ENCODE results near the gene IL4R.
"Not testable (repeated sequence)": the region's sequence is repeated elsewhere in the genome, so short reads cannot be mapped to it uniquely, and the experiment has no call there.

IL4R gene

DNA sequence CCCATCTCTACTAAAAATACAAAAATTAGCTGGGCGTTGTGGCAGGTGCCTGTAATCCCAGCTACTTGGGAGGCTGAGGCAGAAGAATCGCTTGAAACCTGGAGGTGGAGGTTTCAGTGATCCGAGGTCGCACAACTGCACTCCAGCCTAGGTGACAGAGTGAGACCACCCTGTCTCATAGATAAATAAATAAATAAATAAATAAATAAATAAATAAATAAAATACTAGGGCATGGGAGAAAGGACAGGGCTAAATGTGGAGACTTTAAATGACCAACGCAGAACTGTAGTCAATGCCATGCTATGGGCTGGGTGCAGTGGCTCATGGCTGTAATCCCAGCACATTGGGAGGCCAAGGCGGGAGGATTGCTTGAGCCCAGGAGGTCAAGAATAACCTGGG lies 25.5 kb upstream of the IL4R start:
- DNase-seq (ENCODE audit: low spot score), result not testable (repeated sequence)

DNA sequence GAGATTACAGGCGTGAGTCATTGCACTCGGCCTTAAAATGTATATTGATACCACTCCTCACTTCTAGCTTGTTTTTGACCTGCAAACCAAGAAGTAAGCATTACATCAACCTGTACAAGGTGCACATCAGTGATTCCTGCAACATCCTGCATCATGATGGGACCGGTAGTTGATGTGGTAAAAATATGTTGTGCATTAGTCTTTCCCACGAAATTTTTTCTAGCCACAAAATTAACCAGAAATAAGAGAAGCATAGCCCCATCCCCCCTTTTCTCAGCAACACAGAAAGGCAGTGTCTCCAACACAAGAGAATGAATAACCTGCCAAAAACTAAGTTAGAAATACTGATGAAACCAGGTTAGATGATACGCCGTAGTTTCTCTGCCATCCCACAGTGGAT lies 24.1 kb upstream of the IL4R start:
- no peak for DNase-seq (ENCODE audit: low spot score)

DNA sequence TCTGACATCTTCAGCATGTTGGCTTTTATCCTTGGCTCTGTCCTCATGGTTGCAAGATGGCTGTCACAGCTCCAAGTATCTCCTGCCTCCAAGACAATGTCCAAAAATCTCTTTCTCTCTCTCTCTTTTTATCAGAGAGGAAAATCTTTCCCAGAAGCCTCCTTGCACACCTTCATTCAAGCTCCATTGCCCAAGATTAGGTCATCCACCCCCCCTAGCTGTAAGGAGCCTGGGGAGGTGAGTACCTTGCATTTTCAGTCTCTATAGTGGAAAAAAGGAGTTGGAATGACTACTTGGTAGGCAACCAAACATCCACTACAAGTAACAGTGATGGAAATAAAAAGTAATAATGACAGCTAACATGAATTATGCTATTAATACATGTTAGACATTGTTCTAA lies 23.2 kb upstream of the IL4R start:
- no peak for DNase-seq (ENCODE audit: low spot score)

DNA sequence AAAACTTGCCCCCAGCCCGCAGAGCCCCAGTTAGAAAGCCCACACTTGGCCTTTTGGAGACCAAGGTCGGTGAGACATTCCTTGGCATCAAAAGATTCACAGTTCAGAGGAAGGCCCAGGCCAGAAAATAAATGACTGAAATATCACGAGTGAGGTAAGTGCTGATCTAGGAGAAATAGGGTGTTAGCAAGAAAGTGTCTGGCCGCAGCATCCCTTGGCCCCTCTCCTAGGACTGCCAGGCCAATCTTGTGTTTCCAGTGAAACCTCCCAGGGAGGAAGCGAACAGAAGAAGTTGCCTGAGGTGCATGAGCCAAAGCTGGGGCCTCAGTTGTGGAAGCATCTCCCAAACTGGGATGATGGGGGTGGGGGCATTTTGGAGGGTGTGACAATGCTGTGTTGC lies 22.7 kb upstream of the IL4R start:
- DNase-seq (ENCODE audit: low spot score), result no peak

DNA sequence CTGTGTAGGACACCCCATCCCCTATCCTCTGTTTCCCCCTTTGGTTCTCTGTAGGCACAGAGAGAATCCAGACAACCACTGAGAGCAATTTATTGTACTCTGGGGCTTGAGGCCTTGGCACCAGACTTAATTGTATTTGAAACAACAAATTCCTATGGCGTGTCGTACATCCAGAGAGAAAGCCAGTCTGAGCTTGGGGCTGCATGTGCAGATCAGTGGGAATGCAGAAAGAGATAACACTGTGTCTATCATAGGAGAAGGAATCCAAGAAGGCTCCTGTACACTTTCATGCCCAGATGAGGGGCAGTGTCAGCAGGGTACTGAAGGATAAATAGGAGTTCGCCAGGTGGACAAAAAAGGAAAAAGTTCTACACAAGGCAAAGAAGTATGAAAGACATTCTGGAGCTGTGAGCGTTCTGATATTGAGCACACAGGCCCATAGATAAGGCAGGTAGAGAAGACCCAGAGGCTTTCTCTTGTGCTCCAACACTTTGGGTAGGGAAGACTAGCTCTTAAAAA lies 22.0 kb upstream of the IL4R start:
- peak; percentile 19 for DNase-seq (ENCODE audit: low spot score)

DNA sequence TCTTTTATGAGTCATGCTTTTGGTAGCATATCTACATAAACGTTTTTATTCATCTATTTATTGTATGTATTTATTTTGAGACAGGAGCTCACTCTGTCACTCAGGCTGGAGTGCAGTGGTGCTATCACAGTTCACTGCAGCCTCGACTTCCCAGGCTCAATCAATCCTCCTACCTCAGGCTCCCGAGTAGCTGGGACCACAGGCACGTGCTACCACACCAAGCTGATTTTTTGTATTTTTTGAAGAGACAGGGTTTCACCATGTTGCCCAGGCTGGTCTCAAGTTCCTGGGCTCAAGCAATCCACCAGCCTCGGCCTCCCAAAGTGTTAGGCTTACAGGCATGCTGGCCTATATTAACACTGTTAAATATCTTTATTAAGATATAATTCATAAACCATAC lies 20.4 kb upstream of the IL4R start:
- DNase-seq (ENCODE audit: low spot score), result no peak

DNA sequence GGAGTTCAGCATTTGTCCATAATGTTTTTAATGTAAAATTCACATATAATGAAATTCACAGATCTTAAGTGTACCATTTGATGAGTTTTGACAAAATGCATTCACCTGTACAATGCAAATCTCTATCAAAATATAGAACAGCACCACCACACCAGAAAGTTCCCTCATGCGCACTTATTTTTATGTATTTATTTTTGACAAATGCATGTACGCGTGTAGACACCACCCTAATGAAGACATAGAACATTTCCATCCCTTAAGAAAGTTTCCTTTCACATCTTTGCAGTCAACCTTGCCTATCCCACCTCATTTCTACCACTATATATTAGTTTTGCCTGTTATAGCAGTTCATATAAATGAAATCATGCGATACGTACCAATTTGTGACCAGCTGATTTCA lies 15.6 kb upstream of the IL4R start:
- no peak for DNase-seq (ENCODE audit: low spot score)

DNA sequence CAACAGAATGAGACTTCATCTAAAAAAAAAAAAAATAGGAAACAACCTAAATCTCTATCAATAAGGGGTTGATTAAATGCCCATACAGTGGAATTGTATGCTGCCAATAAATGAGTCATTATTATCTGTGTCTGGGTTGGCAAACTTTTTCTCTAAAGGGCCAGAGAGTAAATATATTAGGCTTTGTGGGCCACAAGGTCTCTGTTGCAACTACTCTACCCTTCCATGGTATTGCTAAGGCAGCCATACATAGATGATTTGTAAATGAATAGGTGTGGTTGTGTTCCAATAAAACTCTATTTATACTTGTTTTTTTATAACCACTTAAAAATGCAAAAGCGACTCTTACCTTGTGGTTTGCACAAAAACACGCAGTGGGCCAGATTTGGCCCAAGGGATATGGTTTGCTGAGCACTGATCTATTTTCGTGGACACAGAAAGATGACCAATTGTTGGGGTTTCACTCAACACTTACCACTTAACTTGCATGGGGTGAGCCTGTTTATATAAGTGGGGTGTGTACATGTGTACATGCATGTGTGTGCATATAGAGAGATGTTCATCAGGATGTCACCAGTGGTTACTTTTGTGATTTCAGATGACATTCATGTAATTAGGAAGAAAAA lies 12.4 kb upstream of the IL4R start:
- DNase-seq (ENCODE audit: low spot score), result no peak

DNA sequence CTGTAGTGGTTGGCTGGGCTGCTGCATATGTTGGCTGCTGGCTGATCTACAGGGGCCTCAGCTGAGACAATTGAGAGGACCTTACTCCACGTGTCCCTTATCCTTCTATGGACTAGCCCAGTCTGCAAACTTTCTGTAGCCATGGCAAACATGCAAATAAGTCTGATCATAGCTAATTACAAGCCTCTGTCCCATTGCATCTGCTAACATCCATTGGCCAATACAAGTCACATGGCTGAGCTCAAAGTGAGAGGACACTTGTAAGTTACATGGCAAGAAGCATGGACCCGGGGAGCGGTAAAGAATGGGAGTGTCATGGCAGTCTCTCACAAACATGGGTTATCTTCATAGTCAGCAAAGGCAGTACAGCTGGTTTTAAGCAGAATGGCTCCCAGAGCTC lies 11.6 kb upstream of the IL4R start:
- no peak for DNase-seq (ENCODE audit: low spot score)

DNA sequence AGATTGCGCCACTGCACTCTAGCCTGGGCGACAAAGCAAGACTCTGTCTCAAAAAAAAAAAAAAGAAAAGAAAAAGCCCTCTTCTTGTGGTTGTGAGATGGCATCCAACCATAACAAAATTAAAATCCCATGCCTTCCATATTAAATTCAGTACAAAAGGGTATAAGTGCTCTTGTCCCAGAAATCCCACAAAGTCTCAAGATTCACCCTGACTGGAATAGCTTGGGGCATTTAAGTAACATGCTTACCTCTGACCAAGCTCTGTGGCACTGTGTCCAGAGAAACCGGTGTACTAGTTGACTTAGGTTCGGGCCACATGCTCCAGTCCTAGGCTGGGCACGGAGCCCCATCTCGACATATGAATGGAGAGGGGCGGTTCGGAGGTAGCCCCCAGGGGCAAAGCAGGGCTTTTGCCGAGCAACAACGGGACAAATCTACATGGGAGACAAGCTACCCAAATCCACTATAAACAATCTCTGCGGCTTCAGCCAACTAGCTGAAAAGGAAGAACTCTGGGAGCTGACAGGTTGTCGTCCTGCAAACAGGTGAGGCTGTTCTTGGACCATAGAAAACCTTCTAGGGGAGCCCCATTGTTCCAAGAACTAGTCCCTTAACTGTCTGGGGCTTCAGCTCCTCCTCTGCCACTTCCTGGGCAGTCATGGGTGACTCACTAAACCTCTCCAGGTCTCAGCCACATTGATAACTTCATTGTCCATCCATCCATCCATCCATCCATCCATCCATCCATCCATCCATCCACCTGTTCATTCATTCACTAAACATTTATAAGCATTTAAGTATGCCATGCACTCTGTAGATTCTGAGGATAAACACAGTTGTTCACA lies 10.3 kb upstream of the IL4R start:
- no peak for DNase-seq (ENCODE audit: low spot score)

DNA sequence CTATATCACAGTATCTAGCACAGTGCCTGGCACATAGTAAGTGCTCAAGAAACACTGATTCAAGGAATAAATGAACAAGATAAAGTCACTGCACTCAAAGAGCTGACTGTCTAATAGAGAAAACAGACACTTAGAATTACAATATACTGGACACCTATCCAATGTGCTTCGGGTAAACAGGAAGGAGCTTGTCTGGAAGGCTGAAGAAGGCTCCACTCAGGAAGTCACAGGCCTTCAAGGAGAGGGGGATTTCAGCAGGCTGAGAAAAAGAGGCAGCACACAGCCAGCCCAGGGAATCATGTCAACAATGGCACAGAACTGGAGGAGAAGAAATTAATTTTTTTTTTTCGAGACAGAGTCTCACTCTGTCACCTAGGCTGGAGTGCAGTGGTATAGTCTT lies 9.7 kb upstream of the IL4R start:
- no peak for DNase-seq (ENCODE audit: low spot score)

DNA sequence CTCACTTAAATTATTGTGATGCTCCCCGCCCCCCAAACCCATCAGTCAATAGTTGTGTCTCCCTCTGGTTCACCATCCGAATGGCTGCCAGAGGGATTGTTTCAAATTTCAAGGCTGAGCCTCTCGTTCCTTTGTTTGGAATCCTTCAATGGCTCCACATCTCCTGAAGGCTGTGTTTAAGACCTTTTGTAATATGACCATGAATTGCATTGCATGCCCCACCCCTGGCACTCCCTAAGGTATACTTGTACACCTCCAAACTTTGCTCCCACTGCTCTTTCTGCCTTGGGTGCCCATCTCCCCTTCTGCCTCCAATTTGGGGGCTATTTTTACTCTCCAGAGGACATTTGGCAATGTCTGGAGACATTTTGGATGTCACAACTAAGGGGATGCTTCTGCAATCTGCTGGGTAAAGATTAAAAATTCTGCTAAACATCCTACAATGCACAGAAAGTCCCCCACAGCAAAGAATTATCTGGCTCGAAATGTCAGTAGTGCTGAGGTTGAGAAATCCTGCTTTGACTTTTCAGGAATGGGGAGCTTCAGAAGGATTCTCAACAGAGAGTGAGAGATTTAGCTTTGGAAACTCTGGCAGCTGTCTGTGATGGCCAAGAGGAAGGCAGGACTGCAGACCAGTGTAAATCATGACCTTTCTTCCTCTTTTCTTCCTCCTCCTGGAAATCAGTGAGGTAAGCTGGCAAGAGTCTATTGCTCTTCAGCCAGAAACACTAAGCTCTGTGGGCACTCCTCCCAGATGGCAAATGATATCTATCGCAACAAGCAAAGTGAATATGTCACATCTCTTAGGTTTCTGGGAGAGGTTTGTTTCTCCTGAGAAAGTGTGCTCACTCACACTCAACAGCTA lies 8.7 kb upstream of the IL4R start:
- no peak for DNase-seq (ENCODE audit: low spot score)

DNA sequence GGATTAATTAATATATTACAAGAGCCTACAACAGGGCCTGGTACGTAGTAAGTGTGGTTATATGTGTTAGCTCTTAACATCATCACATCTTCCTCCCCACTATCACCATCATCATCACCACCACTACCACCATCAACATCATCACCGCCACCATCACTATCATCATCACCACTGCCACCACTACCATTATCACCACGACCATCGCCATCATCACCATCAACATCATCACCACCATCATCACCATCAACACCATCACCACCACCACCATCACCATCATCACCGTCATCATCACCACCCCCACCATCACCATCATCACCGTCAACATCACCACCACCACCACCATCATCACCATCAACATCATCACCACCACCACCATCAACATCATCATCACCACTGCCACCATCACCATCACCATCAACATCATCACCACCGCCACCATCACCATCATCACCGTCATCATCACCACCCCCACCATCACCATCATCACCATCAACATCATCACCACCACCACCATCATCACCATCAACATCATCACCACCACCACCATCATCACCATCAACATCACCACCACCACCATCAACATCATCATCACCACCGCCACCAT lies 7.8 kb upstream of the IL4R start:
- DNase-seq (ENCODE audit: low spot score), result no peak

DNA sequence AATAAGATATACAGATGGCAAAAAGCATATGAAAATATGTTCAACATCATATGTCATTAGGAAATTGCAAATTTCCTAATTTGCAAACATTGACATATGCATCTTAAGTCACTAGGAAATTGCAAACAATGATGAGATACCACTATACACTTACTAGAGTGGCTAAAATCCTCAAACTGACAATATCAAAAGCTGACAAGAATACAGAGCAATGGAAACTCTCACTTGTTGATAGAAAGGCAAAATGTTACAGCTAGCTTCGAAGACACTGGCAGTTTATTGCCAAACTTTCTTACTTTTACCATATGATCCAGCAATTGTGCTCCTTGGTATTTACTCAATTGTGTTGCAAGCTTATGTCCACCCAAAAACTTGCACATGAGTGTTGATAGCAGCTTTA lies 5.0 kb upstream of the IL4R start:
- DNase-seq (ENCODE audit: low spot score), result no peak

DNA sequence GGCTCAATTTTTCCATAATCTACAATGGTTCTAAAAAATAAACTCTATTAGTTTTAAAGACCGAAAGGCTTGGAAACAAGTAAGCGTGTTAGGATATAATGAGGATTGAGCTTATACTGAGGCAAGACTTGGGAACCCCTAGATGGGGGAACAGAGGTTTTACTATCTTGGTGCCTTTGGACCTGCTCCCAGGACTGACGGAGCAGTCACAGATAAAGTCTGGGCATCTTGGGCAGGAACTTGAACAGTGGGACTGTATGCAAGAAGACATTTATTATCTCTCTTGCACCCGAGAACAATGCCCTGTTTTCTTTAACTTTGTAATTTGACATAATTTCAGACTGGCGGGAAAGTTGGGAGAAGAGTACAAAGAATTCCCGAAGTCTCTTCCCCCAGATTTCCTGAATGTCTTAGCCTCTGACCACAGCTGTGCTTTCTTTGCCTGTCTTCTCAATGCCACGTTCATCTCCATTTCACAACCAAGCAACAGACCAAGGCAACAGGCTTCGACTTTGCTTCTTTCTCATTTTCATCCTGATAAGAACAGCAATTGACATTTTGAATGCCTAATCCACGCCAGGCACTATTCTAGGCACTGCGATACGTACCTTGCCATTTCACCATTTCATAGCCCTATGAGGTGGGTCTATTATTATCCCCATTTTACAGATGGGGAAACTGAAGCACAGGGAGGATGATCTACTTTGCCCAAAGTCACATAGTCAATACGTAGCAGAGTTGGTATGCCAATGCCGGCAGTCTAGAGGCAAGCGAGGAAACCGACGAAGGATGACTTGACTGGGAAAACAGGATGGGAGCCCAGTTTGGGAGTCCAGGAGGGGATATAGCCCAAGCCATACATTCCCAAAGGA lies 3.0 kb upstream of the IL4R start:
- no peak for DNase-seq (ENCODE audit: low spot score)

DNA sequence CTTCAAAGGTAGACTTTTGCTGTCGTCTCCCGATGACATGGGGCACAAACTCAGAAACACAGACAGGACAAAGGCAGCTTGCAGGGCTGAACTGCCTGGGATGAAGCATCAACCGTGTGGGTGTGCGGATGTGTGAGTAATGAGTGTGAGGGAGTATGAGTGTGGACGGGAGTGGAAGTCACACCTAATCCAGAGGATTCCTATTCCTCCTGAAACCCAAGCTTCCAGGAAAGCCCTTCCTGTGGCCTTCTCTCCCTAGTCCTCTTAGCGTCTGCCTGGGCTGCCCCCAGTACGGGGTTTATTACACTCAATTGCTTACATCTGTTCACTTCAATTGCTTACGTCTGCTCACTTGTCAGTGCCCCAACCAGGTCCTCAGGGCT lies 2.3 kb upstream of the IL4R start:
- no peak for DNase-seq (ENCODE audit: low spot score)

DNA sequence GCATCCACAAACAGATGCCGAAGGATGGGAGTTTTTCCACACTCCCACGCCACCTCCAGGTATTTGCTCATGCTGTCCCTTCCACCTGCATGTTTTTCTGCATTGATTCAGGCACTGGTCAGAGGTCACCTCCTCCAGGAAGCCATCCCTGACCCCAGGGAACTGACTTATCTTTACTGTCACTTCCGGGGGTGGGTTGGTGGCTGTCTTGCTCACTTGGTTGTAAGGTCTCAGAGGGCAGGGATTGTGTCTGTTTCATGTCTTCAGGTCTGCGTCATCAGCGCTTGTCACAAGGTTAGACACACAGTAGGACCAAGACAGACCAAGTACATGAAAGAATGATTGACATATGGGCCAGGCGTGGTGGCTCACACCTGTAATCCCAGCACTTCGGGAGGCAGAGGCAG lies 1.9 kb upstream of the IL4R start:
- no peak for DNase-seq (ENCODE audit: low spot score)

DNA sequence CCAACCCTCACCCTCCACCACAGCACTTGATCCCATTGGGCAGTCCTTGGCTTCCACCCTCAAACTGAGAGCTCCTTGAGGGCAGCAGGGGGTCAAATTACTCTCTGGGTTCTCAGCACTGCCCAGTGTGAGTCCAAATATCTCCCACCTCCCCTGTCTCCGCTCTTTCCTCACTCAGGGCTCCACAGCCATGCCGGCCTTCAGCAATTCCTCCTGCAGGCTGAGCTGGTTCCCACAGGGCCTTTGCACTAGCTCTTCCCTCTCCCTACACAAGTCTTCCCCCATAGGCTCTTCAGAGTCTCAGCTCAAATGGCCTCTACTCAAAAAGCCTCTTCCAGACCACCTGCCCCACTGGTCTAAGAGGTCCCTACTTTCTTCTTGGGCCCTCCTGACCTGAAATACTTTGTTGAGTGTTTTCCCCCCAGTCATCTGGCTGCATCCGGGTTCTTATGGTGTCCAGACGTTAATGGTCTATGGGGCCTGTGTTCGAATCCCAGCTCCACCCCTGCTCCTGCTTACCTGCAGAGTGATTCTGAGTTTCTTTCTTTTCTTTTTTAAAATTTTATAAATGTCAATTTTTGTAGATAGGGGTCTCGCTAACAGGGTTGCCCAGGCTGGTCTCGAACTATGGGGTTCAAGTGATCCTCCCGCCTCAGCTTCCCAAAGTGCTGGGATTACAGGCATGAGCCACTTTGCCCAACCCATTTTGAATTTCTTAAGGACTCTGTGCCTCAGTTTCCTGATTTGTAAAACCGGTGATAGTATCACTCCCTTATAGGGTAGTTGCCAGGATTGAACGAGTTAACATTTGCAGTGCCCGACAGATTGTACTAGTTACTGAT lies 973 bp upstream of the IL4R start:
- DNase-seq (ENCODE audit: low spot score), result no peak

DNA sequence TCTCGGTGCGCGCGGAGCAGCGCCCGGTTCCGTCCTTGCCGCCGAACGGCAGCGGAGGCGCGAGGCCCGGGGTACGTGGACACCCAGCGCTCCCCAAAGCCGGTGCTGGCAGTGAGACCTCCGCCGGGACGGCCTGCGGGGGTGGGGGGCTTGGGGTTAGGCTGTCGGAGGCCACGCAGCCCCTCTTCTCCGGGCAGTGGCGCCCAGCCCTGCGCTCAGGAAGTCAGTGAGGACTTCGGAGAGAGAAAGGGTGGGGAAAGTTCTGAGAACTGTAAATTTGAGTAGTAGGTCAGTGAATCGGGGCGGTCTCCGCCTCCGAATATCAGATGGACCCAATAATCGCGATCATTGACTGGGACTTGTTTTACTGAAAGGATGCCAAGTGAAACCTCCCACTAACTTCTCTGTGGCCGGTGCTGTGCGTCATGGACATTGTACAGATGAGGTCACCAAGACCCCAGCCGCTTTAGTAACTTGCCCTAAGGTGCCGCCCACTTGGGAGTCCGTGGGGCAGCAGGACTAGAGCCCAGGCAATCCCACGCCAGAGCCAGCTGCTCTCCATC lies 468 bp downstream of the IL4R start:
- DNase-seq (ENCODE audit: low spot score), result peak; percentile 63

DNA sequence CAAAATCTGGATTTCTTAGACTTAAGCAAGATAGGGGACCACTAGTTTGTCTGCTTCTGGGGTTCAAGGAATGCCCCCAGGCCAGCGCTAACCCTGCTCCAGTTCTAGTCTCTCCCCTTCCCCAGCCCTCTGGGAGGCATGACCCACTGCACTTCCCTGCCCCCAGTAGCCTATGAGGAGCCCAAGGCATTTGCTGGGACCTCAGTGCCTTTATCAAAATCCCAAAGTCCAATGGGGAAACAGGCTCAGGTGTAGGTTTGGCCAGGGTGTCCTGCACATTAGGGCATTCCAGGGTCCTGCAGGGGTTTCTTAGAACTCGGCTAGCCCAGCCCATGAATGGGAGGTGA lies 1.2 kb downstream of the IL4R start:
- DNase-seq (ENCODE audit: low spot score), result no peak
